HEK293 (cell line): ENCODE data around the gene EPAS1.

Experiments used
- ZNF274 ChIP-seq, 2 experiments: fragments of 200-500 bp in 1 of 2; fragments of 450-650 bp in 1 of 2; sonication (Bioruptor generic) in 1 of 2; formaldehyde crosslinking in 1 of 2; IDR thresholded peaks; 2 replicates each; pipeline versions ENCODE4 v1.5.1 to v1.6.1; 2014 to 2016; ENCODE audit warnings: borderline replicate concordance in 1 of 2, inconsistent platforms in 1 of 2, low read length in 1 of 2, missing biosample characterization in 1 of 2, missing genetic modification characterization in 1 of 2
- TF ChIP-seq, protein P1 (sequence below): fragments of 450-650 bp; formaldehyde crosslinking; IDR thresholded peaks from 2 replicates; pipeline ENCODE4 v1.5.1; 2016; ENCODE audit warnings: missing biosample characterization, missing genetic modification characterization

DNA sequence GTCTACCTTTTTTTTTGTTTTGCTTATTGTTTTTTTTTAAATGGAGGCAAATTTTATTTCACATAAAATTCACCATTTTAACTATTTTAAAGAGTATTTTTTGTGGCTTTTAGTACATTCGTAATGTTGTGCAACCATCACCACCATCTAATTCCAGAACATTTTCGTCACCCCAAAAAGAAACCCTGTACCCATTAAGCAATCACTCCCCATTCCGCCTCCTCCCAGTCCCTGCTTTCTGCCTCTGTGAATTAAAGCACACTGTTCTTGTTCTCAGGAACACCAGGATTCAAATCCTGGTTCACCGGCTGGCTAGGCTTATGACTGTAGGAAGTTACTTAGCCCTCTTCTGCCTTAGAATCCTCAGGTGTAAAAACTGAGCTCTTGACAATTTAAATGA, 36.9 kb upstream of the EPAS1 start:
- TF ChIP-seq ZNF274 (IDR thresholded peaks at IDR 0.05; ENCODE audit: low read length) (no peak), ZNF274 (tag by site-specific recombination; IDR thresholded peaks at IDR 0.05; ENCODE audit: borderline replicate concordance) (no peak)
- TF ChIP-seq, protein P1, sequence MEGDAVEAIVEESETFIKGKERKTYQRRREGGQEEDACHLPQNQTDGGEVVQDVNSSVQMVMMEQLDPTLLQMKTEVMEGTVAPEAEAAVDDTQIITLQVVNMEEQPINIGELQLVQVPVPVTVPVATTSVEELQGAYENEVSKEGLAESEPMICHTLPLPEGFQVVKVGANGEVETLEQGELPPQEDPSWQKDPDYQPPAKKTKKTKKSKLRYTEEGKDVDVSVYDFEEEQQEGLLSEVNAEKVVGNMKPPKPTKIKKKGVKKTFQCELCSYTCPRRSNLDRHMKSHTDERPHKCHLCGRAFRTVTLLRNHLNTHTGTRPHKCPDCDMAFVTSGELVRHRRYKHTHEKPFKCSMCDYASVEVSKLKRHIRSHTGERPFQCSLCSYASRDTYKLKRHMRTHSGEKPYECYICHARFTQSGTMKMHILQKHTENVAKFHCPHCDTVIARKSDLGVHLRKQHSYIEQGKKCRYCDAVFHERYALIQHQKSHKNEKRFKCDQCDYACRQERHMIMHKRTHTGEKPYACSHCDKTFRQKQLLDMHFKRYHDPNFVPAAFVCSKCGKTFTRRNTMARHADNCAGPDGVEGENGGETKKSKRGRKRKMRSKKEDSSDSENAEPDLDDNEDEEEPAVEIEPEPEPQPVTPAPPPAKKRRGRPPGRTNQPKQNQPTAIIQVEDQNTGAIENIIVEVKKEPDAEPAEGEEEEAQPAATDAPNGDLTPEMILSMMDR (tag by site-specific recombination) = no peak
